ENCODE results near the gene PXYLP1.

PXYLP1 gene

GRCh38 chr3:141330235-141330634 lies 98.6 kb downstream of the PXYLP1 start:
- no peak for DNase-seq

GRCh38 chr3:141330718-141331376 lies 99.2 kb downstream of the PXYLP1 start:
- no peak for DNase-seq

DNA sequence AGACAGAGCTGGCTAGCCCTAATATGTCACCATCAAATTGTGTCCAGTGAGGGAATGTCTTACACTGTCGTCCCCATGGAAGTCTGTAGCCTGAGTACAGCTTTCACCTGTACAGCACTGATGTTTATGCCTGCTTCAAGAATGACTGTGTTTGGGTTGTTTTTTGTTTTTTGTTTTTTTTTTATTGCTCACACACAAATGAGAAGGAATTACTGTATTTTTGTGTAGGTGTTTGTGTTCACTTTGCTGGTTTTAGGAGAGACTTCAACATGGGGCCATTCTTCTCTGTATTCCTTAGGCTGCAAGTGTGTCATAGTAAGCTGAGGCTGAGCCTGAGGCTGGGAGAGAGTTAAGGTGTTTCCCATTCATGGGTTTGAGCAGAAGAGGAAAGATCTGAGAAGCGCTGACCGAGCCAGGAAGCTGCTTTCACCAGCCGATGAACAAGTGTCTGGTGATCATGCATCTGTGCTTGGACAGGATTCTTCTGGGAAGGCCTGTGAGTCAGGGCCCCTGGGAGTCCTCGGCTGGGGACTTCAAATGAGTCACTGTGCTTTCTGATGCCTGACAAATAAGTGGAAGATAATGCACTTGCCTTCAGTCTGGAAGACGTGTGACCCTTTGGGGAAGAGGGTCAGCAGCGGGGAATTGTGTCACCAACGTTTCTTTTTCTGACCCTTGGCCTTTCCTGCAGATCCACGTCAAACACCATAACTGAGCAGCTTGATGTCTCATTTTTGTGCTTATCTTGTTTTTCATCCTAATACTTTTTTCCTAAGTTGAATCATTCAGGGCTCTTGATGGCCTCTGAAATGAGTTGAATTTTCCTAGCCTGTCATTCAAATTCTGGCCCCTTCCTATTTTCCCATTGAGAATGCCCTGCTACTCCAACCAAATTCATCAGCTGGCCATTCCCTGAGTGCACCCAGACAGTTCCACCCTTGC lies 100.0 kb downstream of the PXYLP1 start:
- no peak for DNase-seq

DNA sequence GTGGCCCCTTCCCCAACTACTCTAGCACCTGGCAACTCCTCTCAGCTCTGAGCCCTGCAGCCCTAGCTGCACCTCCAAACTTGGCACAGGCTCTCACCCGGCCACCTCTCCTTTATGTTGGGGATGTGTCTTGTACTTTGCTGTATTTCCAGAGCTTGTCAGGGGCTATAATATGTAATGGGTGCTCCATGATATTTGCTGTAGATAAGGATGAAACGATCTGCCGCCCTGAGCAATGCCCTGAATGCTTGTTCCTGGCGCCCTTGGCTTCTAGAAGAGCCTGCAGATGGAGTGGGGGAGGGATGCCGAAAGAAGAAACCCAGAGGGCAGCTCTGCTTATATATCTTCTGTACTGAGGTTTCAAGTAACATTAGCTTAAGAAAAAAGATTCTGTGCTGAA lies 100.8 kb downstream of the PXYLP1 start:
- DNase-seq = no peak

DNA sequence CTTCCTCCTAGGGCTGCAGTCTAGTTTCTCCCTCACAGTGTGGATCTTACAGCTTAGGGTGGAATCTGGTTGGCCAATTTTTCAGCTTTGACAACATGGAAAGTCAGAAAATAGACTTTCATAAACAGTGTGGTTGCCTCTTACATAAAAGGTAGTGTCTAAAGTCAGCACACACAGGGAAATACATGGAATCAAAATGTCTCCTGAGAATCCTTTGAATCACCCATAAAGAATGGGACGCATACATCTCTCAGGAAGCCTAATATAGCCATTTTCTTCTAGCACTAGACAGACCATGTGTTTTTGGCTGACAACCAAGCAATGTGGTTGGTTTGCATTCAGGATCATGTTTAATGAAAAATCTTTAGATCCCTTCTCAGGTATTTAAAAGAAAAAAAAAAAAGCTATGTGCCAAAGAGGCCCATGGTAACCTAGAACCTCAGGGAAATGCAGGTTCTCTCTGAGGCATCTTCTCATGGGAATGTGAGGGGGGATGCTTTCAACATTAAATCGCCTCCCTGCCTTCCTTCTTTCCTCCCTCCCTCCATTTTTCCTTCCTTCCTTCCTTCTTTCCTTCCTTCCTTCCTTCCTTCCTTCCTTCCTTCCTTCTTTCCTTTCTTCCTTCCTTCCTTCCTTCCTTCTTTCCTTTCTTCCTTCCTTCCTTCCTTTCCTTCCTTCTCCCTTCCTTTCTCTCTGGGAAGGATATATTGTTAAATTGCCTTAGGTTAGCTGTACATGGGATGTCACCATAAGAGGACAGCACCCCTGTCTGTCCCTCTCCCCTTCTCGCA lies 102.4 kb downstream of the PXYLP1 start:
- no peak for DNase-seq

- DNase-seq = no peak
Measured at GRCh38 chr3:141334627-141335250, 103.1 kb downstream of the PXYLP1 start.

DNA sequence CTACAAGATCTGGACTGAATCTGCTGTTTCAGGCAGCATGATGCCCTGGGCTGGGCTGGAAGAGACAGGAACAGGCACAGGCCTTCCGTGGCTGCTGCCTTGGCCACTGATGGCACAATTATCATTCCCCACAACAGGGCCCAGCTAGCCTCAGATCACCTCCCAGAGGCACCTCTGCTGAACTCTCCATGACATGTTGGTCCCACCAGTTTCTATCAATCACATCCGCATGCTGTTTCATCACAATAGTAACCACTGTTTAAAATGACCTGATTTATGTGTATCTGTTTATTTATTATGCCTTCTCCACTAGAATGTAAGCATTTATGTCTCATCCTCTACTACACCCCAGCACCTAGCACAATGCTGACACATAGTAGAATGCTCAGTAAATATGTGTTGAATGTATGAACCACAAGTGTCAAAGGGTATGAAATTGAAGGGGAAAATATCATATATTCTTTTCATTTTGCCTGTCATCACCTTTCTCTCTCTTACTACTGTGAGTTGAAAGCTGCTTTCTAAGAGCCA lies 104.0 kb downstream of the PXYLP1 start:
- no peak for DNase-seq

DNA sequence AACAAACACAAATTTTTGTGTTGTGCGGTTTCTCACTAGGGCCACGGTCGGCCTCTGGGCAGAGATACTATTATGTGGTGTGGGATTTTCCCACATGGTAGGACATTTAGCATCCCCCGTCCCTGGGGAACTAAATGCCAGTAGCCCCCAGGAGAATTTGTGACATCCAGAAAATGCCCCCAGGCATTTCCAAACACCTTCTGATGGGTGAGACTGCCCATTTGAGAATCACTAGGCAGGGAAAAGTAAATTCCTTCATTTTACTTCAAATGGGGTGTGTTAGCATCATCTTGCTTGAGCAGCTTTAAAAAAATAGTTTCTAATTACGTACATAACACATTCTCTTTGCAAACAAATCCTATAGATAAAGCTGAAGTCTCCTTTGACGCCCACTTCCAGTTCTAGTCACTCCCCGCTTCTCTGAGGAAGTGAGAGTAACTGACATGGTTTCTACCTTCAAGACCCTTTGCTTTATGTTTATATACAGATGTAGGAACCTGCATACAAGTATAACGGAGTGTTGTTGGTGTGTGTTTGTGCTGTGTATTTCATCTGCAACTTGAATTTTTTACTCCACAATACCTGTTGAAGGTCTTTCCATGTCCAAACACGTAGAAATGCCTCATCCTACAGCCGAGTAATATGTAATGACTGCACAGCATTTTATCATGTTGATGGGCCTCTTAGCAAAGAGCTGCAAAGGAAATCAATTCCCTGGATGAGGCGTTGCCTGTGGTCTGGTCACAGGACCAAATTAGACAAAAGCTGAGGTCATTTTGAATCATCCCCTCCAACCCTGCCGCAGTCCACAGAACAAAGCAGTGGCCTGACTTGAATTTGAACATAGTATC lies 105.3 kb downstream of the PXYLP1 start:
- DNase-seq = no peak

- DNase-seq = no peak
Measured at GRCh38 chr3:141337523-141337854, 105.9 kb downstream of the PXYLP1 start.

GRCh38 chr3:141337991-141338390 lies 106.4 kb downstream of the PXYLP1 start:
- DNase-seq = no peak

- DNase-seq = no peak
Measured at GRCh38 chr3:141338881-141339280, 107.3 kb downstream of the PXYLP1 start.

GRCh38 chr3:141341536-141341935 lies 109.9 kb downstream of the PXYLP1 start:
- no peak for DNase-seq

DNA sequence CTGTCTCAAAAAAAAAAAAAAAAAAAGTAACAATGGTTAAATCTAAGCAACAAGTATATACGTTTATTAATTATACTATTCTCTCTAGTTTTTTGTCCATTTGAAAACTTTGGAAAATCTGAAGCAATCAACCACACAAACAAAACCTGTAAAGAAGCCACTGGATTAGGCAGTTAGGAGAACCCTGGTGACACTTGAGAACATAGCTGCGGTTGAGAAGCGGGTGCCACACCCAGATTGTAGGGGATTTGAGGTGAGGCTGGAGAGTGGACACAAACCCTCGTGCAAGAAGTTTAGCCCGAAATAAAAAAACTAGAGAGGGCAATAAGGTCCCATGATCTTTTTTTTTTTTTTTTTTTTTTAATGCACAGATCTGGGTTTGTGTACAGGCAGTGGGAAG lies 110.8 kb downstream of the PXYLP1 start:
- no peak for DNase-seq

DNA sequence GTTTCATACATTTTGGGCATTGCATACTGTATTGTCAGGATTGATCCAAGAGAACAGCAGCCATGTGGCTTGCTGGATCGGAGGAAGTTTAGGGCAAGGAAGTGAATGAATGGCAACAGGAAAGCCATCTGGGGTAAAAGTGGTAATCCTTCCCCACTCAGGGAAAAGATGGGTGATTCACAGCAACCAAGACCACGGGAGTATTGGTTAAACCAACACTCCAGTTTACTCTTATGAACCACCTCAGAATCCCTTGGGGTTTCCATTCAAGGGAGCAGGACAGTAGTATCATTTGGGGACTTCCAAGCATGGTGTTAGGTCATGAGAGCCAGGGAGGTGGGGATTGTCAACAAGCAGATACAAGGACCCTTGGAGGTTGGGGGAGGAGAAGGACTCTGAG lies 111.5 kb downstream of the PXYLP1 start:
- DNase-seq = no peak

DNA sequence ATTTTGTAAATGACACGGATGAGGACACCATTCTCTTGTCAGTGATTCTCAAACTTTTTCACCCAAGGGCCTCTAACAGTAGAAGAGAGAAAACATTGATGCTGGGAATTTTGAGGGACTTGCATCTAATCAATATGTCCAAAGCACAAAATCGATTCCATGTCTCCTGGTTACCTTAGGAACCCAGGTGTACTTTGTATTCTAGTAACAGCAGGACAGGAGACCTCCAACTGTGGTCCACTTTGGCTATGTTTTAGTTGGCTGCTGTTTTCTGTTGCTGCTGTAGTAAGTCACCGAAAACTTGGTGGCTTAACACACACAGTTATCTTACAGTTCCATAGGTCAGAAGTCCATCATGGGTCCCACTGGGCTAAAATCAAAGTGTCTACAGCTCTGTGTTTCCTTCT lies 112.2 kb downstream of the PXYLP1 start:
- no peak for DNase-seq
